HG02884 (cell line): ENCODE measurements around the gene HABP2.

Experiments
- ATAC-seq: cut with Tn5 transposase; IDR thresholded peaks from one replicate; pipeline ENCODE4 v1.9.1; 2021; ENCODE audit warnings: mild to moderate bottlenecking, moderate library complexity; ENCODE audit not compliant: unreplicated experiment

HABP2 gene

DNA sequence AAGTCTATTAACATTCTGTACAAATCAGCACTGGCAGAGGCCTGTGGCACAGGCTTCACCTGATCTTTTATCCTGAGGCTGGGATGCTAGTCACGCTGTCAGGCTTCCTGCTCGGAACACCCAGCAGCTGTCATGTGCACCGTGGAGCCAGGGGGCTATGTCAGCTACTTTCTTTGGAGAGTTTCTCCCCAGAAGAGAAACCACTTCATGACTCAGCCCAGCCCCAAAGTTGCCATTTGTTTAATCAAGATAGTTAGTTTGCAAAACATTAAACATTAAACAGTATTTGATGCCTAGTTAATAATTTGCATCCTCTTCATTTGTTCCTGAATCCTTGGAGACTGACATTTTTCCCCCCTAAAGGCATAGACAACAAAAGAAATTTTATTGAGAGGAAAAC is at the start of gene HABP2:
HABP2 (plus strand) TSS at position 353 of the 400 bp plus-strand sequence. CDS start 69 bp downstream, outside the sequence.
- no peak for ATAC-seq

DNA sequence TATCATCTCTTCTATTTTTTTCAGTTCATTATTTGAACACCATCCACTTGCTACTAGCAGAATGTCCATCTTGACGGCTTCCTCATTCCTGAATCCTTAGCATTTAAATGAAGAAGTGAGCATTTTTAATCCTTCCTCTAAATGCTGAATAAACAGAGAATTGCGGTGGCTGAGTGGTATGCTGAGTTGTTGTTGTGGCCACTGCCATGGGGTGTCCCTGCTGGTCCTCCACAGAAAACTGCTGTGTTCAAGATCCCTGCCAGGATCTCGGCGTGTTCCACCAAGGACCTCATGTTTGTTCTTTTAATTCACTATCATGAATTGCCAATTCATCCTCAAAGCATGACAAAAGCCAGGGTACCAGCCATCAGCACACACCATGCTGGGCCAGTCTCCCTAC is 48.9 kb upstream of the HABP2 start:
- no peak for ATAC-seq

DNA sequence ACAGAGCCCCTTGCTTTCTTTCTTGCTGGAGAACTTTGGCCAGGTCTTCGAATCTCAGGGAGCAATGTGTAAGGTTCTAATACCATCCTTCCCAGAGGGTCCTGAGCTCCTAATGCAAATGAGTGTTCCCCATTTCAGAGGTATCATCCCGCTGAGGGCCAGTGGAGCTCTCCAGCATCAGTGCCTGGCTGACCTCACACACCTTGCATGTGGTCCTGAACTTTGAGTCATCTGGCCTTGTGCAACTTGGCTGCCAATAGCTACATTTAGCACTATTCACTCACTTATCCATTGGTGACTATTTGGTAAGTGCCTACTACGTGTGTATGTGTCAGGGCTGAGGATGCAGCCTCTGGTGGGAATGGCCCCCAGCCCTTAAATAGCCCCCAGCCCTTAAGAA is 48.4 kb upstream of the HABP2 start:
- no peak for ATAC-seq

DNA sequence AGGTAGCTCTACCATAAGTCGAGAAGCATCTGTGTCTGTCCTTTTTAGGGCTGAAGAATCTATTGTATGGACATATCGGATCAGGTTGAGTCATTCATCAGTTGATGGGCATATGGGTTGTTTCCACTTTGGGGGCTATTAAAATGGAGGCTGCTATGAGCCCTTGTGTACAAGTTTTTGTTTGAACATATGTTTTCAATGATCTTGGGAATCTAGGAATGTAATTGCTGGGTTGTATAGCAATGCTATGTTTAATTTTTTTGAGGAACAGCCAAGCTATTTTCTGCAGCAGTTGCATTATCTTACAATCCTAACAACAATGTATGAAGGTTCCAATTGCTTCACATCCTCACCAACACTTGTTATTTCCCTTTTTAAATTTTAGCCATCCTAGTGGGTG is 46.4 kb upstream of the HABP2 start:
- ATAC-seq, result no peak

DNA sequence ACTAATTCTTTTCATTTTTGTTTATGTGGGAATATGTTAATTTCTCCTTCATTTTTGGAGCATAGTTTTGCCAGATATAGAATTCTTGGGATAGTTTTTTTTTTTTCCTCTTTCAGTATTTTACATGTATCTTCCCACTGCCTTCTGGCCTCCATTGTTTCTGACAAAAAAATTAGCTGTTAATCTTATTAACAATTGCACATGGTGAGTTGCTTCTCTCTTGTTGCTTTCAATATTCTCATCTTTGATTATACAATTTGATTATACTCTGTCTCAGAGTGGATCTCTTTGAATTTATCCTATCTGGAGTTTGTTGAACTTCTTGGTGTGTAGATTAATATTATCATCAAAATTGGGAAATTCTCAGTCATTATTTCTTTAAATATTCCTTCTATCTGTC is 41.4 kb upstream of the HABP2 start:
- ATAC-seq, result no peak

DNA sequence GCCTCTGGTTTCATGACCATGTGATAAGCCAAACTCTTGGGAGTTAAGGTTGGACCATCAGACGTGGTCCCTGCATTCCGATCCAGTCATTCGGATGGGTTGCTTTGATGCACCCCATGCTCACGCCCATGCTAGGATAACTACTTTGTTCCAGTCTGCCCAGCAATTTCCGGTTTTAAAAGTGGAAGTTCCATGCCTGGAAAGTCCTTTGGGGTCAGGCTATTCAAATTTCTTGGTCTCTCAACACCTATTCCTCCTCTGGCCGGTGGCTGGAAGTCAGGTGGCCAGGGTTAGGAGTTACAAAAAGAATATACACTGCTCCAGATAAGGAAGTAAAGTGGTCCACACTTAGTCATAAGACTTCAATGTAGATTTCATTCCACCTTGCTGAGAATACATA is 37.7 kb upstream of the HABP2 start:
- no peak for ATAC-seq

DNA sequence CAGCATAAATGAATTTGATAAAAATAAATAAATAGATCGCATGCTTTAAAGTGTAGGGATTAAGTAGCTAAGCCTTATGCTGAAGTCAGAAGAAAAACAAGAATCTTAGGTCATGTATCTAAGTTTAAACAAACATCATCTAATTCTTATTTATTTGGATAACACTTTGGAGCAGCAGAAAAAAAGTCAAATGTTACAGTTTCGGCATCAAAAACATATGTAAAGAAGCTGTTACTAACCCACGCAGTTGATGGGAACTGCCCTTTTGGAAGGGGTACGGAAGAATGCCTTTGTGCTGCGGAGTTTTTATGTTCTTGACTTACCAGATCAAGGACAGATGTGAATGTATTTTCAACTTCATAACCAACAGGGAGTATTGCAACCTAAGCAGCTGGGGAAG is 37.3 kb upstream of the HABP2 start:
- ATAC-seq, result no peak

DNA sequence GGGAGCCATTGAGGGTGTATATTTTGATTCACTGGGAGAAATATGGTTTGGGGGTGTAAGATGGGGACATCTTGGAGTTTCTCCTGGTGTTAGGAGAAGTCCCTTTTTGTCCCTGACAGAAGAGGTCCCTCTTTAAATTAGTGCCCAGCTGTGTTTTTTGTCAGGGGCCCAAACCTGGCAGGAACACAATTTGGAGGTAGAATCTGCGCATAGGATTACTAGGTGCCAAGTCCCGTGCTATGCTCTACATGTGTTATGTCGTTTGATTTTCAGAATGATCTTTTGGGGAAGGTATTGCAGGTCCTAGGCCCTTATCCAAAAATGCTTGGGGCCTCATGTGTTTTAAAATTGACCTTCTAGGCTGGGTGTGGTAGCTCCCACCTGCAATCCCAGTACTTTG is 36.8 kb upstream of the HABP2 start:
- ATAC-seq, result no peak

DNA sequence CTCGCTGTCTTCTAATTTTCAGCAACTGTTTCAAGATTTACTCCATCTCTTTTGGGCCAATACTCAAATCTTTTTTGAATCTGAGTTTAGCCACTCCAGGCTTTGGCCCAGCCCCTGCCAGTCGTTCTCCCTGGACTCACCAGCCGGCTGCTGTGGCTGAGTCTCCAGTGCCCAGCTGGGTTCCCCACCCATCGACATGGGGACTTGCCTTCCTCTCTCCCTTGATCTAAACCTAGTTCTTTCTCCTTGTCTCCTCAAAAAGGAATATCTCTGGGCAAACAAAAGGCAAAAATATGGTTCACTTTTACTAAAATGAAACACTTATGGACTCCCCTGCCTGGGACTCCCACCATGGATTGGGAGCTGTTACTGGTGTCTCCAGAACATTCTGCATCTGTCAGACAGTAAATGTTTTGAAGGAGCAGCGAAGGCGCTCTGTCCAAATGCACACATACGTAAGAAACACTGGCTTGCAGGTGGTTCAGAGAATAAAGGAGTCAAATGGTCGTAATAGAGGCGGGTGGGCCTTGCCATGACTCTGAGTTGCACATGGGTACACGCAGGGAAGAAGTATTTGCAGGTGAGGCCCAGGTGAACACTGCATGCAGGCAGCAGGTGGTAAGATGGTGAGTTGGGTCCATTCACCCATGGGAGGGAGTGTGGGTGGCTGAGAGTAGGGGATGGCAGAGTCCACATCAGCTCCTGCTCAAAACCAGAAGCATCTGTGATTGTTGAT is 35.5 kb upstream of the HABP2 start:
- no peak for ATAC-seq

DNA sequence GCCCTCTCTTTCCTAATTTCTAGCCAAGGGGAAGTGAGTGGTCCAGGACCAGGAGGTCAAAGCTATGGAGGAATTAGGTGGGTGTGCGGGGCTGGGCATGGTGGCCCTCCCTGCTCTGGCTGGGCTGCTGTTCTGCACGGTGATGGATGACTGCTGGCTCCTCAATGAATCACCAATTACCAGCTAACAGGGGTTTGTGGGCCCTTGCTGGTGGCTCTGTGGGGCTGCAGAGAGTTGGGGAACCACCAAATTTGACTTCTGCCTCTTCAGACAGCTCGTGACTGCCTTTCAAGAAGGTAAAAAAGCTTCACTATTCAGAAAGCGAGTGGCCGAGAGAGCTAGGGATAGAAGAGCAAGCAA is 35.0 kb upstream of the HABP2 start:
- no peak for ATAC-seq

DNA sequence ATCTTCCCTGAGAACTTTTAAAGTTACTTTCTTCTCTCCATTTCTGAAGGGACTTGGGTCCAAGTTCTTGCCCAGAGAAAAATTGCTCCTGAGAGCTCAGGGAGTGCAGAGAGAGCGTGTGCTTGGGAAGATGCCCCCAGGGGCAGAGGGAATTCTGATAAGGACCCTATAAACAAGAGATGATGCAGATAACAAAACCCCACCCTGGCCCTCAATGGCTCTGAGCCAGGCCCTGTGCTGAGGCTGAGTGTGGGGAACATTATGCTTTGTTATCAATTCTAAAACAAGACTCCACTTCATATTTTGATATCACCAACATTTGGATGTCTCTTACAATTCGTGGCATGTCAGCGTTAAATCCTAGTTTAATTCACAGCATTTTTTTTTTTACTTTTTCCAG is 34.4 kb upstream of the HABP2 start:
- no peak for ATAC-seq

DNA sequence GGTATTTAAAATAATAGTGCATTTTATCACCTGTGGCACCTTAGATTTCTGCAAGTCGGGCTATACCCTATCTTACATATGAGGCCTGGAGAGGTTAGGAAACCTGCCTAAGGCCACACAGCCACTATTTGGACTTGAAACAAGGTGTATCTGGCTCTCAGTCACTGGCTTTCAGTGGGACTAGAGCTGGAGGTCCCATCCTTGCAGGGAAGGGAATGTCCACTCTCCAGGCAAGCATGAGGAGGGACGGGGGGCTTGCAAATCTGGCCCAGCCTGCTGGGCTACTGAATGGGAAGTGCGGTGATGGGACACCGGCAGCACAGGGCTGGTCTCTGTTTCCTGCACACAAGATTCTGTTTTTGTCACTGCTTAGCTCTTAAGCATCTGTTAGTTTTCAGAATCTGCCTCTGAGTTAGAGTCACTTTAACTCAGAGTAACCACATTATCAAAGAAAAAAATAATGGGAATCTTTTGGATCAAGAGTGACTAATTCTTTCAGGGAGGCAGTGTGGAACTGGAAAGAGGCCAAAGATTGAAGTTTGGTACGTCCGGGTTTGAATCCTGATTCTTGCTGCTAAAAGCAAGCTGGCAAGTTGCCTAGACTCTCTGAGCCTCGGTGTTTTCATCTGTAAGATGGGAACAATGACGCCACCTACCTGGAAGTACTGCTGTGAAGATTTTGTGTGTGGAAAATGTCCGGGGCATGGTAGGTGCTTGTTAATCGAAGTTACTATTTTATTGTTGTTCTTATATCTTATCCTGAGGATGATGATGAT is 33.8 kb upstream of the HABP2 start:
- no peak for ATAC-seq

DNA sequence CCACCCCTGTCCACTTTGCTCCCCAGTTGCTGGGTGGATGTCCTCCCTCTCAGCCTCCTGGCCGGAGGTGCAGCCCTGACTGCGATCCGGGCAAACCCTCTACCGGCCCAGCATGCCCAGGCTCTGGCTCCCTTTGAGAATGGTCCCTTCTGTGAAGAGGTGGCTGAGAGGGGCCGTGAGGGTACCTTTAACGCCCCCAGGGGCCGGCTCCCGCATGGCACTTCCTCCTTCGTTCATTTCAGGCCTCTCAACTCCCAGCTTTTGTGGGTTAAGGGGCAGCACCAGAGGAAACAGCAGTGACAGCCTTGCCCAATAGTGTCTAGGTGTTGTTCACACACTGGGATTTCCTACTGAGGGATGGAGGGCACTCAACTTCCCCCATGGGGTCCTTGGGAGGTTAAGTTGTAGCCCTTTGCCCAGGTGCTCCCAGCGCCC is 33.2 kb upstream of the HABP2 start:
- ATAC-seq, result no peak

DNA sequence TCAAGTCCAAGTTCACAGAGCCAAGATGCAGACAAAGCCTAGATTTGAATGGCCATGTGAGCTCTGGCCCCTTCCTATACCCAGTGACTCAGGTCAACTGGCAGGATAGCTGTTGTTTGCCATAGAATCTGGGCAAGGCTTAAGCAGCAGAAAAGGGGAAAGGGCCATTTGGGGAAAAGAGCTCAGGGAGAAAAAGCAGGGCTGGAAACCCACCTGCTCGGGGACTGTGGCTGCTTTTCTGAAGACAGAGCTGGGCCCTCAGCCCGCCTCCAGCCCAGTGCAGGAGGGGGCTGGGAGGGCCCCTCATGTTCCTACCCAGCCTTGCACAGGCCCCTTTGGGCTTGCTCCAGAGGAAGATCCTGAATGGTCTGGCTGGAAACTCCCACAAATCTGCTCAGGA is 32.6 kb upstream of the HABP2 start:
- no peak for ATAC-seq

DNA sequence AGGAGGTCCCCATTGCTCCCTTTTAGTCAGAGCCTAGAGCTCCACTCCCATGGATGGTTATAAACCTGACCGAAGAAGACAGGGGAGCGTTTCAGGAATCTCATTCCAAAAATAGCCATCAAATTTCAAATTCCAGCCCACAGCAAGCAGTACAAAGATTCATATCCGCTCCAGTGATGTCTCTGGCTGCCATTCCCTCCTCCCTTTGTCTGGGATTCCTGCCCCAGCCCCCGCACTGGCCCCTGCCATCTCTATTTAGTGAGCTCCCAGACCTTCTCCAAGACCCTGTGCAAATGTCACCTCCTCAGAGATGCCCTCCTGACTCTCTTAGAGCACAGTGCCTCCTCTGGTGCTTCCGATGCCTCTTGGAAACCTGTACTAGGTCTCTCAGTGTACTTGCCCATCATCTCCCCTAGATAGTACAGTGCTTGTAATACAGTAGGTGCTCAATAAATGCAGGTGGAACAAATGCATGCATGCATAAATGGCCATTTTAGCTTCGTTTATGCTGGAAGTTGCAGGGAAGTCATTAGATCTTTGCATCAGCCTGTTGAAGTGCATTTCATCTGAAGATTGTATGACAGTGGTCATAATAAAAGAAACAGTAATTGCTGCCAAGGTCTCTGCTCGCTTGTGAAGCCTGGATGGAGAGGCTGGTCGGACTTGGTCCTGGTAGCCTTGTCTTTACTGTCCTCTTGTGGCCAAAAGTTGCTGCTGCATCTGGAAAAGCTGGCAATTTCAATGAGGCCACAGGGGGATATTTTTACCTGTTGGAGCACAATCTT is 32.0 kb upstream of the HABP2 start:
- no peak for ATAC-seq

DNA sequence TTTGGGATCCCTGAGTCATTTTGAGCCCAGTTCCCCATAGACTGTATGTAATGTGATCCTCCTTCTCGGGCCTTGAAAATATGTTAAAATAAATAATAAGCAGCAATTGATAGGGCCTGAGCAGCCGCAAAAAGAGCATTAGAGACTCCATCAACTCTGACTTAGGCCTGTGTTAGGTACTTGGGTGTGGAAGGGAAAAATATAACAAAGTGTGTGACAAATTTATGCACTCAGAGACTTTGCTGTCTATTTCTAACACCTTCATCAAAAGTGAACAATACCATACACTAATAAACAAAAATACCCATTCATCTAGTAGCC is 31.4 kb upstream of the HABP2 start:
- no peak for ATAC-seq

DNA sequence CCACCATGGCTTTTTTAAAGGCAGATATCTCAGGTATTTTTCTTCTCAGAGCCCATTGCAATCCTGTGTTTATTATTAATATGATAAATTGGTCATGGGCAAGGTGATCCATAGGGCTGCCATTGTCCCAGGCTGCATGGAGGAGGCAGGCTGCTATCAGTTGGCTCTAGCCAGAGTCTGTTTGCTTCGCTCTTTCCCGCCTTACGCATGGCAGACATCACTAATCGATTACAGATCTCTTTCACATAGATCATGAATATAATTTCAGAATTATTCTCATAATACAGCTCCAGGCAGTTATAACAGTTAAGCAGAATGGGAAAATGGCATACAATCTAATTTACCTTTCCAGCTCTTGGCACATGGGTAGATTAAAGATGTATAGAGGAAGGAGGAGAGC is 30.4 kb upstream of the HABP2 start:
- ATAC-seq, result no peak

DNA sequence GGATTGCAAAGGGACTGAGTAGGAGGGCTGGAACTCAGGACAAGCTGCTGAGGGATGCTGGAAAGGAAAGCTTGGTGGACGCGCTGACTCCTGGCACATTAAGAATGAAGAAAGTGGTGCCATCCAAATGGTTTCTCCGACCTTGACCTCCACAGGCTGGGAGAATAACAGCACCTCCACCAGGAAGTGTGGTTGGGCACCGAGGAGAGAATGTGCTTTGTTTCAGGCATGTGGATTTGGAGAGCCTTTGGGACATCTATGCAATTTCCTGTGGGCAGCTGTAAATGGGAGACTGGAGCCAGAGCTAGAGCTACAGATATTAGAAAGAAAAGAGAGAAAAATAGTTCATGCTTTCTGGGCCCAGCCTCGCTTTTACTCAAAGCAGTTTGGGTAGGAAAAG is 29.8 kb upstream of the HABP2 start:
- ATAC-seq, result no peak

DNA sequence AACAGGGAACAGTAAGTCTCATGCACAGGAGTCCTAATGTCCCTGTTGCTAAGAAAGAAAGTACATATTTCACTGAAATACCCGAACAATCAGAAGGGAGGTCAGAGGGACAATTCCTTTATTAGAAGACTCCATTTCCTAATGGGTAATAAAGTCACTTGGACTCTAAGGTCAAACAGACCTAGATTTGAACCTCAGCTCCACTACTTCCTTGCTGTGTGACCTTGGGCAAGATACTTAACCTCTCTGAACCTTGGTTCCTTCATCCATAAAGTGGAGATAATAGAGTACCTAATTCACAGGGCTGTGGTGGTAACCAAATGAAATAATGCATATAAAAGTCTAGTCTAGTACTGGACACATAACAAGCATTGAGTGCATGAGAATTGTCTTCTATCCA is 29.2 kb upstream of the HABP2 start:
- no peak for ATAC-seq

DNA sequence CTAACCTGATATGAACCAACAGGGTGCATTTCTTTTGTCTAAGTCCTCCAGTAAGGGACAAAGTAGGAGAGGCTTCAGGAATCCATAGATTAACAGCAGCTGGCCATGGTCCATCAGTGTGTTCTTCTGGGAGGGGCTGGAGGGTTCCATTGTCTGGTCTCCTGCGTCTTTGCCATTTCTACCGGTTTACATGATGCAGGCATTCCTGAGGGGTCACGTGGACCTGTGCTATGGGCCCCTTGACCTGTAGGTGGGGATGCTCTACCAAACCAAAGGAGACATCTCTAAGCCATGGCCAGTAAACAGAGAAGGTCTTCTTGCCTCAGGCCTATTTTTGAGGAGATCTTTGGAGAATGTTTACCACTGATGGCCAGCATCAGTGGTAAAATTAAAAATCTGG is 28.7 kb upstream of the HABP2 start:
- no peak for ATAC-seq

DNA sequence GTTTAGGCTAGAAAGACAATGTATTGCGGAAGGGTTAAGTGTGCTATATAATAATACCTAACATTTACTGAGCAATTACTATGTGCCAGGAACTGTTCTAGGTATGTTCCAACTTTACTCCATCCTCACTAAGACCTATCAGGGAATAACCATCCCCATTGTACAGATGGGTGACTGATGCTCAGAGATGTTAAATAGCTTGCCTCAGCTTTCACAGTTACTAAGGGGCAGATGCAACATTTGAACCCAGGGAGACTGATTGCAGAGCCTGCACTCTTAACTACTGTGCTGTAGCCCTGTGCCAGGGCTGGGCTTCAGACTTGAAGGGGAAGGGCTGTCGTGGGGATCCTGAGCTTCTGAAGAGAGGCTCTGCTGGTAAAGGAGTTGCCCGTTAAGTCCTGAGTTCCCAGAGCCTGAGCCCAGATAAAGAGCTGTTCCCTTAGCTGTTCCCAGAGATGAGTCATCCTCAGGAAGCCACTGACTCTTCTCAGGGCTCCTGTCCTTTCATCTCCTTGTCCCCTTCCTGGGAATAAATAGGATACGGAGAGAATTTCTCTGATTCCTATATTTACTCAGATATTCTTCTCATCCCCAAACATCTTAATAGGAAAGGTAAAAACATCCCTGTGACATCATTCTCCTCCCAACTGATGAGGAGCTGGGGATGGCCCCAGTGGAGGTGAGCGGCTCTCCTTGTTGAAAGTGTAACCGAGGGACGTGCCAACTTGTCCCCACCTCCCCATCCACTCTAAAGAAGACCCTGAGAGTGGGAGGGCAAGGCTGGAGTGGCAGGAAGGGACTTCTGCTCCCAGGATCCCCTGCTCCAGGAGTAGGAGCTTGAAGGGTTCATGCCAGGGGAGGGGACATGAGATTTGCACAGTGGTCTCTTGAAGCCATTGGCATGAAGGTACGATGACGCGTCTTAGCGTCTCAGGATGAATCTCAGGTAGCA is 28.0 kb upstream of the HABP2 start:
- no peak for ATAC-seq
